Kasumi-1 (cell line): ENCODE measurements around the gene IWS1.
"Not testable (repeated sequence)": the region's sequence is repeated elsewhere in the genome, so short reads cannot be mapped to it uniquely, and the experiment has no call there.

Experiments used
- DNase-seq, 2 experiments: peaks; one replicate each; lab custom pipeline; 2025; lab: John Stamatoyannopoulos, UW

IWS1 gene

DNA sequence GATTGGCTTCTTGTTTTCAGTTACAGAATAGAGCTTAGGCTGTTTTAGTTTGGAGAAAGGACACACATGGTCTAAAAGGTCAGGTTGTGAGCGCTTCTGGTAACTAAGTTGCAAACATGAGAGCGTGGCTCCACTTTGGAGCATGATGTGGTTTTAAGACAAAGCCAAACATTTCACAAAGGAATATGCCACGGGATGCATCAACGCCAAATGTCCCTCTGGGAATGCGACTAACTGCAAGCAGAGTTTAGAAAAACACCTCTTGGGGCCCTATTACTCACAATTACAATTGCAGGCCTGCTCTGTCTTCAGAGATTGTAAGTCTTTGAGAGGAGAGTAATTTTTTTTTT lies 34.6 kb upstream of the IWS1 start:
- no peak for DNase-seq

DNA sequence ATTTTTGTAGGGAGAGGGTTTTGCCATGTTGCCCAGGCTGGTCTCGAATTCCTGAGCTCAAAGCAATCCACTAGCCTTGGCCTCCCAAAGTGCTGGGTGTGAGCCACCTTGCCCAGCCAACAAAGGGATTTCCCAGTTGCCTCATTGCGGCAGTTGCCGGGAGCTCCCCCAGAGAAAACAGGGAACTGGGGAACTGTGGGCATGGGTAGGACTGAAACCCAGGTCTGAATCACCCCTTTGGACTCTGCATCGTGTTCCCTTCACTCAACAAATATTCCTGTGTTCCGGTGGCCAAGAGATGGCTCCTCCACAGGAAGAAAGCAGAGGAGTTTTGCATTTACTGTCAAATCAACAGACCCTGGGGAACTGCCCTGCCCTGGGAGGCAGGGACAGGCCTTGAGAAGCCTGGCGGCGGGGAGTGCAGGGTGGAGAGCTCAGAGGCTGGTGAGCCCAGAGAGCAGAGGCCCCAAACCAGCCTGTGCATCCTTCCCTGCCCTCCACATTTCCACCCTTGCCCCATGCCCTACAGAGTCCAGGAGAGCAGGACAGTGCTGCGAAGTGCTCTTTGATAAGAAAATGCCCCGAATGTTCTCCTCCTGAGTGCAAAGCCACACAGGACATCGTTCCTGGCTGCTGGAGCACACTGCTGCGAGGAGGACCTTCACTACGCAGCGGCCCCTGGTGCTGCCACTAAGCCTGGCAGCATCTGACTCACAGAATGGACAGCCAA lies 34.1 kb upstream of the IWS1 start:
- DNase-seq = no peak

GRCh38 chr2:127559454-127559853 lies 33.2 kb upstream of the IWS1 start:
- DNase-seq = no peak

DNA sequence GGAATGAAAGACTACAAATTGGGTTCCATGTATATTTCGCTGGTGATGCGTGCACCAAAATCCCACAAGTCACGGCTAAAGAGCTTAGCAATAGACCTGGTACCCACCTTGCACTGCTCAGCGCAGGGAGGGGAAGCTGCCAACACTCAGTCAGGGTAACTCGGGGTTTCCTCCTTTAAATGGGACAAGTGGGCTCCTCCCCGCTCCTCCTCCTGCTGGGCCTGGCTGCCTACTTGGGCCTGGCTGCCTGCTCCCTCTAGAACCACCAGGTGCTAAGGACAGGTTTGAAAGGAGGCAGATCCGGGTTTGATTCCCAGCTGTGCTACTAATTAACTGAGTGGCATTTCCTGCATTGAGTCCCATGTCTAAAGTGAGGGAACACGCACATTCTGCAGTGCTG lies 32.6 kb upstream of the IWS1 start:
- no peak for DNase-seq

GRCh38 chr2:127552846-127553245 lies 26.6 kb upstream of the IWS1 start:
- no peak for DNase-seq

- no peak for DNase-seq
Measured at GRCh38 chr2:127552336-127552735, 26.0 kb upstream of the IWS1 start.

DNA sequence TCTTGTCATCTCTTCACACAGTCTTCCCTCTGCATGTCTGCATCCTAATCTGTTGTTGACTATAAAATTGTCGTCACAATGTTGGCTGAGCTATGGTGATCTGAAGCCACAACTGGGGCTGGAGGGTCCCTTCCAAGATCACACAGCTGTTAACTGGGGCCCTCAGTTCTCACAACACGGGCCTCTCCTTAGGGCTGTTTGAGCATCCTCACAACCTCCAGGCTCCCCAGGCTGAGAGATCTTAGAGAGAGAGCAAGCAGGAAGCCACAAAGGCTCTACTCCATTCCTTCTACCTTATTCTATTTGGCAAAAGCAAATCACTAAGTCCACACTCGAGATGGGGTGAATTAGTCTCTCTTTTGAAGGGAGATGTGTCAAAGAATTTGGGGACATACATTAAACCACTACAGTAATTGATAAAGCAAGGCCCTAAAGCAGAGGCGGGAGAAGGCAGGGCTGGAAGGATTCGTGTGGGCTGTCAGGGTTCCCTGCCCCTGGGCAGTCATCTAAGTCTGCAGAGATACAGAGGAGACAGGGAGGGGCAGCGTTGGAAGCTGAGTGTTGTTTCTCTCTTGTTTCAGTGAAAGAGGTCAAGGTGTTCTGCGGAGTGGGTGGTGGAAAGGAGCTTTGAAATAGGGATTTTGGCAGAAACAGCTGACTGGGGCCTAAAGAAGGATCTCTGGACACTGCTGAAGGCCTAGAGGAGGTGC lies 25.1 kb upstream of the IWS1 start:
- no peak for DNase-seq

- DNase-seq = no peak
Measured at GRCh38 chr2:127546797-127547196, 20.5 kb upstream of the IWS1 start.

GRCh38 chr2:127545796-127546195 lies 19.5 kb upstream of the IWS1 start:
- DNase-seq = no peak

GRCh38 chr2:127545189-127545588 lies 18.9 kb upstream of the IWS1 start:
- no peak for DNase-seq

DNA sequence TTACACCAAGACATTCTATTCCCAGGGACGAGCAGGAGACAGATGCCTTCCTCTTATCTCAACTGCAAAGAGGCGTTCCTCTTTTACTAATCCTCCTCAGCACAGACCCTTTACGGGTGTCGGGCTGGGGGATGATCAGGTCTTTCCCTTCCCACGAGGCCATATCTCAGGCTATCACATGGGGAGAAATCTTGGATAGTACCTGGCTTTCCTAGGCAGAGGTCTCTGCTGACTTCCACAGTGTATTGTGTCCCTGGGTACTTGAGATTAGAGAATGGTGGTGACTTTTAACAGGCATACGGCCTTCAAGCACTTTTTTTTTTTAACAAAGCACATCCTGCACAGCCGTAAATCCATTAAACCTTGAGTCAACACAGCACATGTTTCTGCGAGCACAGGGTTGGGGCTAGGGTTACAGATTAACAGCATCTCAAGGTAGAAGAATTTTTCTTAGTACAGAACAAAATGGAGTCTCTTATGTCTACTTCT lies 16.8 kb upstream of the IWS1 start:
- DNase-seq = not testable (repeated sequence)

- no peak for DNase-seq
Measured at GRCh38 chr2:127542231-127542630, 15.9 kb upstream of the IWS1 start.

GRCh38 chr2:127541809-127542208 lies 15.5 kb upstream of the IWS1 start:
- DNase-seq = no peak

DNA sequence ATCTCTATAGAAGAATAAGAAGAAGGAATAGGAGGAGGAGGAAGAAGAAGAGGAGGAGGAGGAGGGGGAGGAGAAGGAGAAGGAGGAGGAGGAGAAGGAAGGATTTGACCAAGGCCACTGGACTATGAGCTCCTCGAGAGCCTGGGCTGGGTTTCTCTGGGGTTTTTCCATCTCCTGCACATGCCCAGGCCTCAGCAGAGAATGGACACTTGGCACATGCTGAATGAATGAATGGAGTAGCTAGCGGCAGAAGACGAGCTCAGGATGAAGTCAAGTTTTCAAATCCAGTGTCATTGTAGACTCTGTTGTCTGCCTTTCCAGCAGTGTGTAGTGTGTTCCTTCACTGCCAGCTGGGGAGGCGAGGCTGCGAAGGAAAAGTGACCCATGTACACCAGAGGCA lies 11.4 kb upstream of the IWS1 start:
- DNase-seq = no peak

- DNase-seq = no peak
Measured at GRCh38 chr2:127536707-127537541, 10.6 kb upstream of the IWS1 start.

DNA sequence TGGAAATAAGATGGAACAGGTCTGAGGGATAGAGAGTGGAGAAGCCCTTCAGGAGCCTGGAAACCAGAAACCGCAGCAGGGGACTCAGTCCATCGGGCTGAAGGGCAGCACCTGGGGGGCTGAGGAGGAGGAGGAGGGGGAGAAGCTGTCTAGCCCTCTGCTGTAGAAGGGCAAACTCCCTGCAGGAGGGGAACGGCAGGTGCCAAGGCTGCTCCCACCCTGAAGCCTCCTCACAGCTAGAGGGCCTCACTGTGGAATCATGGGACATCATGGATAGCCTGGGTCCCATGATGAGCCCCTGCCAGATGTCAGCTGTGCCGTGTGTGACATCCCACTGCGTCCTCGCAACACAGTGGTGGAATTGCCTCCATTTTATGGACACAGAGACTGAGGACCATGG lies 9.6 kb upstream of the IWS1 start:
- no peak for DNase-seq

GRCh38 chr2:127535422-127535901 lies 9.2 kb upstream of the IWS1 start, which contains the start of gene MYO7B:
MYO7B (plus strand) TSS chr2:127535683; CDS start chr2:127559723, 24,040 bp downstream.
- no peak for DNase-seq

DNA sequence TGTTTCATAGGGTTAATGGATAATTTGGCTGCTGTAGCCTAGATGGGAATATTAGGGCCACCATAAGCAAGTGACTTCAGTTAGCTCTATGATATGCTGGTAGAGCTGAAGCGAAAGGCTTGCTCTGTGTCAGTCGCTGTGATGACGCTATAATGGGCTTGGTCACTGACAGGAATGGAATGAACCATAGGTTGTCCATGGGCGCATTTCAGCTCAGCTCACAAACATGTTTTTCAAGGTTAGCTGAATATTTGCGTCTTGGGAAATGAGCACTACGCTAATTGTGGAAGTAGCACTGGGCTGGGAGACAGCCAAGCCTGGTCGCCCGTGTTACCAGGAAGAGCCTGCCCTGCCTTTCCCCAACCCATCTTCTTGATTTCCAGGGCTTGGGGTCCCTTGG lies 6.0 kb upstream of the IWS1 start:
- DNase-seq = no peak

DNA sequence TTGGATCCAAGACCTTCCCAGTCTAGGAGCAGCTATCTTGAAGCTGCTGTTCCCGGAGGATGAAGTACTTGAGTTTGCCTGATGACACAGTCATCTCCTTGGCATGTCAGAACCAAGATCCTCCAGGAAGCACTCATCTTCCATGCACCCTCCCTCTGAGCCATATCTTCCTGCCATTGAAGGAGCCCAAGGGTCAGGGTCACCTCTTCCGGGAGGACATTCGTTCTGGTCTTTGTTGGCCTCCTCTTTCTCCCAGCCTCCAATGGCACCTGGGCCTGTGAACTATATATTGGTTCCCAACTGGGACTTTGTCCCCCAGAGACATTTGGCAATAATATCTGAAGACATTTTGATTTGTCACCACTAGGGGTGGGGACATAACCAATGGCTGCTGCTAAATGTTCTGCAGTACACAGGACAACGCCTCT lies 4.9 kb upstream of the IWS1 start:
- no peak for DNase-seq

GRCh38 chr2:127530245-127531140 lies 4.2 kb upstream of the IWS1 start:
- DNase-seq = no peak

GRCh38 chr2:127529416-127529815 lies 3.1 kb upstream of the IWS1 start:
- not testable (repeated sequence) for DNase-seq
